K562 (cell line): ENCODE results near the gene PNISR.

ENCODE experiments used
- EZH2 ChIP-seq: IDR thresholded peaks from 2 replicates; pipeline ENCODE4 v1.6.1; 2012; ENCODE audit warnings: low read depth, mild to moderate bottlenecking, inconsistent platforms, low read length, borderline replicate concordance
- POLR2A ChIP-seq: fragments of 450-650 bp; conservative IDR thresholded peaks from 2 replicates; pipeline ENCODE4 v1.6.1; 2016
- TF ChIP-seq, protein P1 (sequence below): sonication (generic); formaldehyde crosslinking; IDR thresholded peaks from 2 replicates; pipeline ENCODE4 v1.8.1; 2023; ENCODE audit warnings: mild to moderate bottlenecking, missing genetic modification reagents
- TF ChIP-seq, protein P2 (sequence below): sonication (generic); formaldehyde crosslinking; IDR thresholded peaks from 2 replicates; pipeline ENCODE4 v1.8.0; 2022; ENCODE audit warnings: missing genetic modification reagents, mild to moderate bottlenecking, borderline replicate concordance

DNA sequence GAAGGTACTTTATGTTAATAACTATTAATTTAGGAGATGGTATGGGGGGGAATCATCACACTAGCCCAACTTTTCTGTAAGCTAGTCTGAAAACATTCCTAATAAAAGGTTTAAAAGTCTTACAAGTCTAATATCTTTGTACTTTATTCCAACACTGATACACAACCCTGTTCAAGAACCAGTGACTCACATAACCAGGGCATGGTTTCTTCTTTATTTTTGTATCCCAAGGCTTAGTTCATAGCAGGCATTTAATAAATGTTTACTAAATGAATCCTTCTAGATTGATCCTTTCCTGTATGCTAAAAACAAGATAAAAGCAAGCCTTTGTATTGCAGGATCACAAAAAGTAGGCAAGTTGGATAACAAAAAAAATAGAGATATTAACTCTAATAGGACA lies 9.7 kb downstream of the PNISR start:
- TF ChIP-seq EZH2 (no peak), POLR2A (no peak)
- TF ChIP-seq, protein P1, sequence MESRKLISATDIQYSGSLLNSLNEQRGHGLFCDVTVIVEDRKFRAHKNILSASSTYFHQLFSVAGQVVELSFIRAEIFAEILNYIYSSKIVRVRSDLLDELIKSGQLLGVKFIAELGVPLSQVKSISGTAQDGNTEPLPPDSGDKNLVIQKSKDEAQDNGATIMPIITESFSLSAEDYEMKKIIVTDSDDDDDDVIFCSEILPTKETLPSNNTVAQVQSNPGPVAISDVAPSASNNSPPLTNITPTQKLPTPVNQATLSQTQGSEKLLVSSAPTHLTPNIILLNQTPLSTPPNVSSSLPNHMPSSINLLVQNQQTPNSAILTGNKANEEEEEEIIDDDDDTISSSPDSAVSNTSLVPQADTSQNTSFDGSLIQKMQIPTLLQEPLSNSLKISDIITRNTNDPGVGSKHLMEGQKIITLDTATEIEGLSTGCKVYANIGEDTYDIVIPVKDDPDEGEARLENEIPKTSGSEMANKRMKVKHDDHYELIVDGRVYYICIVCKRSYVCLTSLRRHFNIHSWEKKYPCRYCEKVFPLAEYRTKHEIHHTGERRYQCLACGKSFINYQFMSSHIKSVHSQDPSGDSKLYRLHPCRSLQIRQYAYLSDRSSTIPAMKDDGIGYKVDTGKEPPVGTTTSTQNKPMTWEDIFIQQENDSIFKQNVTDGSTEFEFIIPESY (CRISPR knock-in tag), result no peak
- TF ChIP-seq, protein P2, sequence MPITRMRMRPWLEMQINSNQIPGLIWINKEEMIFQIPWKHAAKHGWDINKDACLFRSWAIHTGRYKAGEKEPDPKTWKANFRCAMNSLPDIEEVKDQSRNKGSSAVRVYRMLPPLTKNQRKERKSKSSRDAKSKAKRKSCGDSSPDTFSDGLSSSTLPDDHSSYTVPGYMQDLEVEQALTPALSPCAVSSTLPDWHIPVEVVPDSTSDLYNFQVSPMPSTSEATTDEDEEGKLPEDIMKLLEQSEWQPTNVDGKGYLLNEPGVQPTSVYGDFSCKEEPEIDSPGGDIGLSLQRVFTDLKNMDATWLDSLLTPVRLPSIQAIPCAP (CRISPR knock-in tag), result no peak
